Fibroblast of gingiva (primary cell): ENCODE measurements around the gene DOCK8.
"Not testable (repeated sequence)": the region's sequence is repeated elsewhere in the genome, so short reads cannot be mapped to it uniquely, and the experiment has no call there.

ENCODE experiments used
- DNase-seq: peaks from one replicate; pipeline ENCODE4 v3.0.0-alpha.2; 2011; ENCODE audit warnings: low read depth

The DOCK8 gene

GRCh38 chr9:224582-225520 lies 10.2 kb downstream of the DOCK8 start:
- DNase-seq: no peak

DNA sequence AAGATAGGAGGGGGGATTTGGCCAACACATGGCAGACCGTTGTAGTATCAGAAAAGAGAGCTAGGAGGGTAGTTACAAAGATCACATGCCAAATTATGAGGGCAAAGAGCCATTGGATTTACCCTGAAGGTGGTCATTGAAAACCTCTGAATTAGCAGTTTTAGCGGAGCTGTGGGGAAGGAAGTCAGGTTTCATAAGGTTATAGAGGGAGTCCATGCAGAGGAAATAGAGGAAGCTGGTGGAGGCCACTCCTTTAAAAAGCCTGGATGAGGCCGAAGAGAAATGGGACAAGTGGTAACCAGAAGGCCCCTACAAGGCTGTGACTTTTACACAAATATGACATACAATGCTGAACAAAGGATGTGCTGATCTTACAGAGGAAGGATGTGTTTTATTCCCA lies 13.2 kb downstream of the DOCK8 start:
- no peak for DNase-seq

DNA sequence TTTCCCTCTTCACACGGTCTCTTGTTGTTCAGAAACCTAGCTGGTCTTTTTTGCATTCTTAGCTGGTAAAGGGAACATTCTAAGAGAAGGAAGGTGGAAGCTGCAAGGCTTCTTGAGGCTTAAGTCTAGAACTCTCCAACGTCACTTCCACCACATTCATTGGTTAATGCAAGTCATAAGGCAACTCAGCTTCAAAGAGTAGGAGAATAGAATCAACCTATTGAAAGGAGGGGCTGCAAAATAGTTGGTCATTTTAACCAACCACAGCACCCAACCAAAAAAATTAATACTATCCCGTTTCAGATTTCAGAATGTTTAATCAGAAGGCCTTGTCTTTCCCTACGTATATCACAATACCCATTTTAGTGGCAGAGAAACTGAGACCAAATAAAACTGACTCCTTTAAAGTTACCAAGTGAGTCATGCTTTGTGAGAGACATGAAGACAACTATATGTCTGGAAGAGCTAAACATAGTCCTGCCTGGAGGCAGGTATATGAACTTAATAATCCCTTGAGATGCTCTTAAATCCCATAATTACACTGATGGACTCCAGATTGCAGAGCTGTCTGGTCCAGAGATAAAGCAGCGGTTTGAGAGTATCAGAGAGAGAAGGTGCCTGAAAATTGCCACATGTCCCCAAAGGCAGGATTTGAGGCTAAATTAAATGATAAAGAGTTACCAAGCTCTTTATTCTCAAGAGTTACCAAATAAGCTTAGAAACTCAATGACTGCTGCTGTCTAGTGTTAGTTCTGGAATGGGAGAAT lies 14.4 kb downstream of the DOCK8 start:
- no peak for DNase-seq

DNA sequence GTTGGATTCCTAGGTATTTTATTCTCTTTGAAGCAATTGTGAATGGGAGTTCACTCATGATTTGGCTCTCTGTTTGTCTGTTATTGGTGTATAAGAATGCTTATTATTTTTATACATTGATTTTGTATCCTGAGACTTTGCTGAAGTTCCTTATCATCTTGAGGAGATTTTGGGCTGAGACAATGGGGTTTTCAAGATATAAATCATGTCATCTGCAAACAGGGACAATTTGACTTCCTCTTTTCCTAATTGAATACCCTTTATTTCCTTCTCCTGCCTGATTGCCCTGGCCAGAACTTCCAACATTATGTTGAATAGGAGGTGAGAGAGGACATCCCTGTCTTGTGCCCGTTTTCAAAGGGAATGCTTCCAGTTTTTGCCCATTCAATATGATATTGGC lies 17.0 kb downstream of the DOCK8 start:
- not testable (repeated sequence) for DNase-seq

- not testable (repeated sequence) for DNase-seq
Observed at GRCh38 chr9:233708-234107, 19.0 kb downstream of the DOCK8 start.

DNA sequence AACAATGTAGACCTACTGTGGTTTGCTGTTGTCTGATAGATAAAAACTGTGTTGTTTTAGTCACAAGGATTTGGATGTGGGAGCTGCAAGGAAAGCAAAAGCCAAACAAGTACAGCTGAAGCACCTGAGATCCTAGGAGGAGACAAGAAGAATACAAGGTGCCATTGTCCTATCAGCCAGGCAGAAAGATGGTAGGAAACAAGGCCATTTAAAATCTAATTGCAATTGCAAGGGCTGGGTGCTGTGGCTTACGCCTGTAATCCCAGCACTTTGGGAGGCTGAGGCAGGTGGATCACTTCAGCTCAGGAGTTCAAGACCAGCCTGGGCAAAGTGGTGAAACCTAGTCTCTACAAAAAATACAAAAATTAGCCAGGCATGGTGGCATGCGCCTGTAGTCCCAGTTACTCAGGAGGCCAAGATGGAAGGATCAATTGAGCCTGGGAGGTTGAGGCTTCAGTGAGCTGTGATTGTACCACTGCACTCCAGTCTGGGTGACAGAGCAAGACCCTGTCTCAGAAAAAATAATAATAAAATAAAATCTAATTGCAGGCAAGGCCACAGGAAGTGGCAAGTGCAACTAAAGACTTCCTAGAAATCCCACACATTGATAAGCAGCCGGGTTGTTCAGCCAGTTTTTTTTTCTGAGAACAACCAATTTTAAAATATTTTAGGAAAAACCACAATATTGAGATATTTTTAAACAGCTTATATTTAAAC lies 22.6 kb downstream of the DOCK8 start:
- DNase-seq: no peak

- no peak for DNase-seq
Observed at GRCh38 chr9:237858-238345, 23.2 kb downstream of the DOCK8 start.

DNA sequence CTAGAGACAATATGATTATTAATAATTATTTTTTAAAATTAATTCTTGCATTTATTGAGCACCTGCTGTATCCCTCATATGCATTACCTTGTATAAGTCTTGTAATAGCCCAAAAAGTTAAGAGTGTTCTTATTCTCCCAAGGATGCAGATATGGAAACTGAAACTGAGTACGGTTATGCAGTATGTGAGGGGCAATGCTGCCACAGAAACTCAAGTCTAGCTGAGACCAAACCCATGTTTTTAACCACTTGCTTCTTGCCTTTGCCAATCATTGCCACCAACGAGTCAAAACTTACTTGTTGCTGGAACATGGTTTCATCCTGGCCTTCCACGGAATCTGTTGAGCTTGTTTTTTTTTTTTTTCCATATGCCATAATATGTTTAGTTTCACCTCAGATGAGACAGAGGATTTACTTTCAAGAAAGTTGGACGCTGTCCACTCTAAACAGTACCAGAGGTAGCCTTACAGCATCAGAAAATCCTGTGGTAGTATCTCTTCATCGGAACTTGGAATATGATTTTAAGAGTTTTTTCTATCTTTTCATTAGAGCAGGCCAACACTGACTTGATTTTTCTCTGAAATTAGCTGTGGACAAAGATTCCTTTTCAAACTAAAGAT lies 27.9 kb downstream of the DOCK8 start:
- DNase-seq: no peak

DNA sequence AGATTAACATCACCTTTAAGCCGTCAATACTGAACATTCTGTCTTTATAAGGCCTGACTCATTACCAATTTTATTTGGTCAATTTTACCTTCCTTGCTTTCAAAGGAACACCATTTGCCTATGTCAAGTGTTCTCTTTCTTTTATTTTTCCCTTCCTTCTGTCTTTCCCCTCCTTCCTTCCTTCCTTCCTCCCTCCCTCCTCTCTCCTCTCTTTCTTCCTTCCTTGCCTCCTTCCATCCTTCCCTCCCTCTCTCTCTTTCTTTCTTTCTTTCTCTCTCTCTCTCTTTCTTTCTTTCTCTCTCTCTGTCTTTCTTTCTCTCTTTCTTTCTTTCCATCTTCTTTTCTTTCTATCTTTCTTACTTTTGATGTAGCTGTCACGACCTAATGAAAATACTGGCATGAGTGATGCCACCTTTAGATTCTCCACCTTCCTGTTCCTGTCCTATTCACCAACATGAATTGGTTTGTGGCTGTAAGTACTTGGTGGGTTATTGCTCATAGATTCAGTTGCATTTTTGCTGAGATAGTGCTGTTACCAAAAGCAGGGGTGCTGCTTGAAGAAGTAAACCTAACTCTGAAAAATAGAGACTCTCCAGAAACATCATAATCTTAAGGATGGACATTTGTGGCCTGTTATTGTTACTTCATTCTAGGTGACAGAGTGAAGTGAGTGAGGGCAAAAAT lies 33.8 kb downstream of the DOCK8 start:
- no peak for DNase-seq

DNA sequence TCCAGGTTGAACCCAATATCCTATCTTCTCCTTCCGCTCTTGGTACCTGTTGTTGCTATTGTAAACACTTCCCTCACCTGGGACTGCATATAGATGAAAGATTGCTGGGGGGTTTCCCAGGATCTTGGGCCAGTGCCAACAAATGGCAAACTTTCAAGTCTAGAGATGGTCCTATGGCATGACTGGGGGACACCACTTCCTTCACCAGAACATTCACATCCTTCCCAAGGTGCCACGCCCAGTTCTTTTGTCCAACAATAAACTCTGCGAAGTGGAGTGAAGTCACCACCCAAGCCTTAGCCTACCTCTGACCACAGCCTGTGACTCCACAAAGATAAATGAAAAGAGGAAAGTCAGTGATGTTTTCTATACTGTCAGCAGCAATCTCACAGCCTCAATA lies 34.4 kb downstream of the DOCK8 start:
- no peak for DNase-seq

- DNase-seq: no peak
Observed at GRCh38 chr9:250039-250438, 35.4 kb downstream of the DOCK8 start.

GRCh38 chr9:250625-251024 lies 36.0 kb downstream of the DOCK8 start:
- DNase-seq: no peak

DNA sequence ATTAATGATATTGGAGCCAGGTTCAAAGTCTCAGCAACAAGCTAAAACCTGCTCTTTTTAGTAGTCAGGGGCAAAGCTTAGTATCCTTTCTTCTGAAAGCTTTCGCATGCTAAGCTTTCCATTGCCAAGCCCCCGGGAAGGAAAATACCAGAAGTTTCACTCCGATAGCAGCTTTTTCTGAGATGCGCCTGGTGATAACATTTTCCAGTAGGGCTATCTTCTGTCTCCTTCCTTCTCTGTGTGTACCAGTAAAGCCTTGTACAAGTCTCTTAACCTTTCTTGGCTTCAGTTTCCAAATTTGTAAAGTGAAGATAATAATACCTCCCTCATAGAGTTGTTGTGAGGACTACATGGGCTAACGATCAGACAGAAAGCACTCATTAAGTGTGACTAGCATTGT lies 36.7 kb downstream of the DOCK8 start:
- no peak for DNase-seq

GRCh38 chr9:253539-253938 lies 38.9 kb downstream of the DOCK8 start:
- DNase-seq: no peak

- no peak for DNase-seq
Observed at GRCh38 chr9:254516-254915, 39.9 kb downstream of the DOCK8 start.

GRCh38 chr9:257957-258356 lies 43.3 kb downstream of the DOCK8 start:
- DNase-seq: no peak

- no peak for DNase-seq
Observed at GRCh38 chr9:259405-260404, 45.0 kb downstream of the DOCK8 start.

DNA sequence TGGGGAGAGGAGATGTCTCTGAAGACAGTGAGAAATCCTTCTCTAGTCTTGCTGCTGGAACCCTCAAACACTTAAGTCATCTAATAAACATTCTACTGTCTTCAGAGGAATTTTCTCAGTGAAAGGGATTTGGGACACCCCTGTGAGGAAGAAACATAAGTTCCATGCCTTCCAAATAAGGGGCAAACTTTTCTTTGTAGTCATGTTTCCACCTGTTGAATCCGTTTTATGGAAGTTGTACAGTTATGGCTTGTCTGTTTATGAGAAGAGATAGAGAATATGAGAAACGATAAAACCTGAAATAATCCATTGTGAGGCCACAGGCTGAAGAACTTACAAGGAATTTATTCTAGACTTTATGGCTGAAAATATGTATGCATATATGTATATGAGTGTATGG lies 49.6 kb downstream of the DOCK8 start:
- DNase-seq: no peak

GRCh38 chr9:265209-265870 lies 50.7 kb downstream of the DOCK8 start:
- DNase-seq: no peak

- no peak for DNase-seq
Observed at GRCh38 chr9:266228-266627, 51.6 kb downstream of the DOCK8 start.
